ENCODE measurements around the gene SPATC1L.

DNA sequence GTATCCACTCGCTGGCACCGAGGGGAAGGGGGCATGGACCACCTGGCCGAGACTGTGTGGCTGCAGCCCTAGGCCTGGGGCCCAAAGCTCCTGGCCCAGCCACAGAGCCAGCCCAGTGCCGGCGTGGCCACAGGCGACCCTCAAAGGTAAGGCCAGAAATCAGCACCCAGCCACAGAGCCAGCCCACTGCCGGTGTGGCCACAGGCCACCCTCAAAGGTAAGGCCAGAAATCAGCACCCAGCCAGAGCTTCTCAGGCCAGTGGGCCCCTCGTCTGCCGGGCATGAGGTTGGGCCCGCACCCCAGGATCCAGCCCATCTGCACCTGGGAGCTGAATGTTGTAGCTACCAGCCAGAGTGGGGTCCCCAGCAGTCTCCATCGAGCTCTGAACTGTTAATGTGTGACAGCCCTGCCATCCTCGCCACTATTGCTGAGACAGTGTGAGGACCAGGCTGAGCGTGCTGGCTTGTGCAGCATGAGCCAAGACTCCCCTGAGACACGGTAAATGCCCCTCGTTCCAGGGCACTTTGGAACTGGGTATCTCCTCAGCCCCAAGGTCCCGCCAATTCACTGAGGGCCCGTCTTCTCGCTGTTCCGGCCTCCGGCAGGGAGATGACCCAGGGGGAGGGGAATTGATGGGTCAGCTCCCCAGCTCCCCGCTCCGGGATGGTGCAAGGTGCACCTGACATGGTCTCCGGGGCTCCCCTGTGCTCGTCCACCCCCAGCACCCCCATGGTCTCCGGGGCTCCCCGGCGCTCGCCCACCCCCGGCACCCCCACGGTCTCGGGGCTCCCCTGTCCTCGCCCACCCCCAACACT lies 24.2 kb downstream of the SPATC1L start:
- no peak for TF ChIP-seq L3MBTL2 (conservative IDR thresholded peaks at IDR 0.05)
- no peak for TF ChIP-seq ELF4 (IDR thresholded peaks at IDR 0.05)
- no peak for TF ChIP-seq HDGF (IDR thresholded peaks at IDR 0.05; ENCODE audit: borderline replicate concordance)
- TF ChIP-seq TARDBP (IDR thresholded peaks at IDR 0.05), result no peak
- no peak for TF ChIP-seq NFRKB (IDR thresholded peaks at IDR 0.05)
- TF ChIP-seq, protein P1, sequence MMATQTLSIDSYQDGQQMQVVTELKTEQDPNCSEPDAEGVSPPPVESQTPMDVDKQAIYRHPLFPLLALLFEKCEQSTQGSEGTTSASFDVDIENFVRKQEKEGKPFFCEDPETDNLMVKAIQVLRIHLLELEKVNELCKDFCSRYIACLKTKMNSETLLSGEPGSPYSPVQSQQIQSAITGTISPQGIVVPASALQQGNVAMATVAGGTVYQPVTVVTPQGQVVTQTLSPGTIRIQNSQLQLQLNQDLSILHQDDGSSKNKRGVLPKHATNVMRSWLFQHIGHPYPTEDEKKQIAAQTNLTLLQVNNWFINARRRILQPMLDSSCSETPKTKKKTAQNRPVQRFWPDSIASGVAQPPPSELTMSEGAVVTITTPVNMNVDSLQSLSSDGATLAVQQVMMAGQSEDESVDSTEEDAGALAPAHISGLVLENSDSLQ (IDR thresholded peaks at IDR 0.05), result no peak
- TF ChIP-seq FOXM1 (IDR thresholded peaks at IDR 0.05; ENCODE audit: borderline replicate concordance), result no peak
- no peak for TF ChIP-seq SUZ12 (IDR thresholded peaks at IDR 0.05)
- no peak for TF ChIP-seq FOXK2 (IDR thresholded peaks at IDR 0.05)
- TF ChIP-seq FOXA1 (IDR thresholded peaks at IDR 0.05), result no peak
- no peak for TF ChIP-seq LEF1 (IDR thresholded peaks at IDR 0.05; ENCODE audit: borderline replicate concordance)
- no peak for TF ChIP-seq ARNT (IDR thresholded peaks at IDR 0.05)
- no peak for TF ChIP-seq ZNF384 (IDR thresholded peaks at IDR 0.05)
- TF ChIP-seq SP1 (IDR thresholded peaks at IDR 0.05), result no peak

All from HEK293T (cell line).